DMS114 treated with DMSO at 0.1 percent for 48 hours (cell line): ENCODE results near the gene ARTN.

Experiments
- DNase-seq: peaks from one replicate; lab custom pipeline; 2025; ENCODE audit not compliant: unreplicated experiment; lab: John Stamatoyannopoulos, UW

The ARTN gene

DNA sequence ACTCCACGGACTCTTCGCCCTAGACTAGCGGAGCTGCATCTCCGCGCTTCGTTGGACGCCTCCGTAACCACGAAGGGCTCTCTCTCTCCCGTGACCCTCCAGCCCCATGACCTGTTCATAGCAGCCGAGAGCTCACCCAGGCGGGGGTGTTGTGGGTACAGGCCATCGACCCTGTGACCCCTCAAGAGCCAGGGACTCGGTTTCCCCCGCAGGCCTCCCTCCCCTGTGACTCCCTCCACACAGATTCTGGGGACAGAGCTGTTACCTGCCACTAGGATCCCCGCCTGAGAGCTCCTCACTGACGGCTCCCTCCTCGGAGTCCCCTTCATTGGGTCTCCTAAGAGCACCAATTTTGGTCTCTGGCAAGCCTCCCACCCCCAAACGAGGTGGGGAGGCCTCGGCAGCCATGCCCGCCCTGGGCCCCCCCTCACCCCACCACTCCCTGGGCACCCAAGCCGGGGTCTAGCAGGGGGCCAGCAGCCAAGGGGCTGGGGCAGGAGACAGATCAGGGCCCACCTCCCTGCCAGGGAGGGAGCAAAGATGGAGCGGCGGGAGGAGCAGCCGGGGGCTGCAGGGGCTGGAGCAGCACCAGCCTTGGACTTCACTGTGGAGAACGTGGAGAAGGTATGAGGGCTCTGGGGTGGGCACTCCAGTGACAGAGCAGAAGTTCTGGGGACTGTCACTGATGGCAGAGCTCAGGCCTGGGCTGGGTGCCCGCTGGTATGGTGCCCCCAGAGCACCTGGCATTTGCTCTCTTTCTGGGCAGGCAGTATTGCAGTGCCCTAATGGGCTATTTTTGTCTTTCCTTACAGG, 13.7 kb downstream of the ARTN start:
- no peak for DNase-seq

DNA sequence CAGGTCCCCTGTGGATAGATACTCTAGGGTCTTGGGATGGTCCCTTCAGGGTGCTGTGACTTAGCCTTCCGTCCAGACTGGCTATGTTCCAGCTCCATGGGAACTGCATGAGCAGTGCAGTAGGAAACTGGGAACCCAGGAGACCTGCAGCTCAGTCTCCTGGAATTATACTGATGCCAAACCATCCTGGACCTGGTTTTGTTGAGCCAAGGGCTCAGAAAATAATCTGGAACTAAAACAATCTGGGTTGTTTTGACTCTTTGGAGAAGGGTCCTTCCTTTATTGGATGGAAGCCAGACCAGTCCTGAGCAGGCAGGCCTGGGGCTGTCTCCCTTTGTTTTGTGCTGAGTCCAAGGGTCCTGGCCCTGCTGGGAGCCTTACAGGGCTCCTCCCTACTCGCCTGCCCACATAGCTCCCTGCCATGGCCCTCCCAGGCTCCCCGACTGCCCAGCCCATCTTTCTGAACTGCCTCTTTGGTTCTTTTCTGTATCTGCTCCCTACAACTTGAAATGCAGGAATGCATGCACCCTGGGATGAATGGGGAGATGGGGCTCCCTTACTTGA, 14.4 kb downstream of the ARTN start:
- no peak for DNase-seq

DNA sequence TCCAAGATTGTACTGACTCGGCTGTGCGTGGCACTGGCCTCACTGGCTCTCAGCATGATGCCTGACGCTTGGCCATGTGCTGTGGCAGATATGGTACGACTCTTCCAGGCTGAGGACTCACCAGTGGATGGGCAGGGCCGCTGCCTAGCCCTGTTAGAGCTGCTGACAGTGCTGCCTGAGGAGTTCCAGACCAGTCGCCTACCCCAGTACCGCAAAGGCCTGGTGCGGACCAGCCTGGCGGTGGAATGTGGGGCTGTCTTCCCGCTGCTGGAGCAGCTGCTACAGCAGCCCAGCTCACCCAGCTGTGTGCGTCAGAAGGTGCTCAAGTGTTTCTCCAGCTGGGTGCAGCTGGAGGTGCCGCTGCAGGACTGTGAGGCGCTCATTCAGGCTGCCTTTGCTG, 16.1 kb downstream of the ARTN start:
- no peak for DNase-seq

DNA sequence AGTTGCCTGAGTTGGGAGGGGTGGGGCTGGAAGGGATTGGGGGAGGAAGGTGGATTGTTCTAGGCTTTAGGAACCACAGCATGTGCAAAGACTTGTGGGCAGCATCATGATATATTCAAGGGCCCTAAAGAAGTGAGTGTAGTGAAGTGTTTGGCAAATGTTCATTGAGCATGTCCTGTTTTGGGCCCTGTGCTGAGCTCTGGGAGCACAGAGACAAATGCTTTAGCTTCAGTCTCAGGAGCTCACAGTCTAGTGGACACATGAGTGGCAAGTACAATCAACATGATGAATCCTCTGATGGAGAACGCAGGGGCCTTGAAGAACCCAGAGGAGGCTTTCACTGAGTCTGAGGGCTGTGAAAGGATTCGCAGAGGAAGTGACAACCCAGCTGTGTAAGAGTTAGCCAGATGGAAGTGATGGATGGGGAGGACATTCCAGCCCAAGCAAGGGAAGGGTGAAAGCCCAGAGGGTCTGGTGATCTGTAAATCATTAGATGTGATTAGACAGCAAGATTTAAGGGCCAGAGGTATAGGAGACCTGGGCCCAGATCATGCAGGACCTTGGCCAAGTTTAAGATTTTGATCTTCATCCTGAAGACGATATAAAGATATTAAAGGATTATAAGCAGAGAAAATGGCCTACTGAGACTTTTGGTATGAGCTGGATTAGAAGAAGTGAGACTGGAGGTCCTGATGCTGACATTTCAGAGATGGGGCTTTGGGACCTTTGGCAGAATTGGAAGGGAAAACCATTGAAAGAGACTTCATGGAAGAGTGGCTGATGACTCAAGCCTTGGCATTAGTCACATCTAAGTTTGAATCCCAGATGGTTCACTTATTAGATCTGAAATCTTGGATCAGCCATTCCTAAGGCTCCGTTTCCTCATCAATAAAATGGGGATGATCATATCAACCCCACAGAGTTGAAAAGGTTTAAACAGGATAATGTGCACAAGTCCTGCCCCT, 17.7 kb downstream of the ARTN start:
- no peak for DNase-seq

DNA sequence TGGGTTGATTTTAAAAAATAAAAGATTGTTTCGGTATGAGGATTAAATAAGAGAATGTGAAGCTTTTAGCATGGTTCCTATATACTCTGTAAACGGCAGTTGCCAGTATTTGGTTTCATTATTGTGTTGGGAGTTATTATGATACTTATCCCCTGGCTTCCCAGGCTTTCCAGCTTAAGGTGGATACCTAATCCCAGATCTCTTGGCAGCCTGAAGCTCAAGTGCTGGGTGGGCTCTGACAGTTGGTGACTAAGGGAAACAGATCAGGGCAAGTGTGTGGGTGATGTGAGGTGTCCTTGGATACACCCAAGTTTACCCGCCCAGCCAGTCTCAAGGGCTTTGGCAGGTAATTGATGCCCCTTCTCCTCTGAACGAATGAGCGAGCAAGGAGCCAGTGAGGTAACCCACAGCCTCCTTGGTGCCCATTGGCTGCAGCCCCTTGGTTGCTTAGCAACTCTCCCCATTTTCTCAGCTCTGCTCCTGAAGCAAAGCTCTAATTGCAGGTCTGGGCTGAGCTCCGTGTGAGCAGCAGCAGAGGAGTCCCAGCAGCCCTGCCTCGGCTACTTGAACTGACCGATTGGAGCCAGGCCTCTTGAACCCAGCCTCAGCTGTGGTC, 19.2 kb downstream of the ARTN start:
- DNase-seq, result no peak

DNA sequence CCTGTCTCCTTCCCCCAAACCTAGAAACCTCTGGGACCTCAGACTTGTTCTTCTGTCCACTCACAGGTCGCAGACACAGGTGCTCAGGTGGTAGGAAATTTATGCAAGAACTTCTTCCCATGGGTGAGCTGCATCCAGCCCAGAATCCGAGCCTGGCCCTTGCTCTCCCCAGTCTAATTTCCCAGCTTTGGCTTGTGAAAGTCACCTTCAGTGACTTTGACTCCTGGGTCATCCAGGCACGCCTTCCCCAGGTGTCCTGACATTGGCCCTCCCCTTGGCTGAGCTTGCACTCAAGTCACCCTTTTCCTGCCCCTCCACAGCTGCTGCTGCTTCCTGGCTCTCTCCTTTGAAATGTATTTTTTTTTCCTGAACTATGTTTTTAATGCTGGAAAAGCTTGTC, 19.8 kb downstream of the ARTN start:
- DNase-seq, result no peak

DNA sequence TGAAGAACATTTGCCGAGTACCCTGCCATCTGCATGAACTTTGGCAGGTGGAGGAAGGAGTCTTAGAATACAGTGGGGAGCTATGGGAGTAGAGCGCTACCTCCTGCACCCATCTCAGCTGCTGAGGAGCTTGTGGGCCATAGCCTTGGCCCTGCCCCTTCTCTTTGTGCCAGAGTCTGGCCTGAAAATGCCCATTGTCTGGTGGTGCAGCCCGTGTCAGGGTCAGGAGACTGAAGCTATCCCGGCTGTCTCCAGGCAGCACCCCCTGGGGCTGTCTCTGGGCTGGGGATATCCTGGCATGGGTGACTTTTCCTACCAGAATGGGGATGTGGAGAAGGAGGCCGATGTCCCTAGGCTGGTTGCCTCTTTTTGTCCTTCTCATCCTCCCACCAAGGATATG, 20.4 kb downstream of the ARTN start:
- DNase-seq, result no peak

DNA sequence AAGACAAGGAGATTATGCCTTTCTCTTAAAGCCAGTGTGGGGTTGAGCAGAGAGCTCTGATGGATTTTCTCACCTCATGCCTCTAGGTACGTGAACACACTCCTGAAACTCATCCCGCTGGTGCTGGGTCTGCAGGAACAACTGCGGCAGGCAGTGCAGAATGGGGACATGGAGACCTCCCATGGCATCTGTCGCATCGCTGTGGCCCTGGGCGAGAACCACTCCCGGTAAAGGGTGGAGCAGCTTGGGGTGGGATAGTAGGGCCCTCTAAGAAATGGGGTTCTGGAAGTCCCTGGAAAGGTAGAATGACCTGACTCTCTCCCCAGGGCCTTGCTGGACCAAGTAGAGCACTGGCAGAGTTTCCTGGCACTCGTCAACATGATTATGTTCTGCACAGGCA, 22.6 kb downstream of the ARTN start:
- no peak for DNase-seq

DNA sequence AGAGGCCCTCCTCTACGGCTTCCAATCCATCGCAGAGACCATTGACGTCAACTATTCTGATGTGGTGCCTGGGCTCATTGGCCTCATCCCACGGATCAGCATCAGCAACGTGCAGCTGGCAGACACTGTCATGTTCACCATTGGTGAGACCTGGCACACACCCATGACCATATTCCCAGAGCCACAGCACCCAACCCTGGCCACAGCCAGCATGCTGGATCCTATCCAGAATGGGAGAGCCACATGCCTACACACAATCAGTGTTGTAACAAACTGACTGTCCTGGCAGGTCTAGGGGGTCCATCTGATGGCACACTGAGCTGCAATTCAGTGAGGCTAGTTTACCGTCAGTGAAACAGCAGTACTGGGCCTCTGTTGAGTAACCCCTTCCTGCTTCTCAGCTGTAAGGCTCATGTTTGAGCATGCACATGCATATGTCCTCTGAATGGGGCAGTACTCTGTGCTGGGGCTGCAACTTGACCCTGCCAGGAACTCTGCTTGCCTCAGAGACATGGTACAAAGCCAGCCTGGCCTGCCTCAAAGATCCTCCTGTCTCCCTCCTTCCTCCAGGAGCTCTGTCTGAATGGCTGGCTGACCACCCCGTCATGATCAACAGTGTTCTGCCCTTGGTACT, 23.9 kb downstream of the ARTN start:
- DNase-seq, result no peak

DNA sequence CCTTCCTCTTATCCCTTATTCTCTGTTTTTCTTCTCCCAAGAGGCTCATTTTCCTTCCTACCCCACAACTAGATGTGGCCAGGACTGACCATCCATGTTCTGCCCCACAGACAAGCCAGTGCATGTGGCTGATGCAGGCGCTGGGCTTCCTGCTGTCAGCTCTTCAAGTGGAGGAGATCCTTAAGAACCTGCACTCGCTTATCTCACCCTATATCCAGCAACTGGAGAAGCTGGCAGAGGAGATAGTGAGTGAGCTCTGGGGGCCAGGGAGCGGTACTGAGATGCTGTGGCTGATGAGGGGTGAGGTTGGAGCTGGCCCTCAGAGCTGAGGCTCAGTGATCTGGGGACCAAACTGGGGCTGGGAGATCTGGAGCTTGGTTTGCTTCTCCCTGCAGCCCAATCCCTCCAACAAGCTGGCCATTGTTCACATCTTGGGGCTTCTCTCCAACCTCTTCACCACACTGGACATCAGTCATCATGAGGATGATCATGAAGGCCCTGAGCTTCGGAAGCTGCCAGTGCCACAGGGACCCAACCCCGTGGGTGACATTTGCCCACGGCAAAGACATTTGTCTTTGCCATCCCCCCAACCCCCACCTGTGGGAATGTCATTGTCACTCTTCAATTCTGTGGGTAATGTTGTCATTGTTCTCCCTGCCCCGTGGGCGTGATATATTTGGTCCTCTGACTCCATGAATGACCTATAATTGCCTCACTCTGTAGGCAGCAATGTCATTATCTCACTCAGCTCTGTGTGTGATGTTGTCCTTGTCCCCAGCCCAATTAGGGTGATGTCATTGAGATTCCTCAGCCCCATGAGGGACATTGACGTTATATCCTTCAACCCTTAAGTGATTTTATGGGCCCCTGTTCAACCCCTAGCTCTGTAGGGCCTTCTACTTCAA, 25.0 kb downstream of the ARTN start:
- no peak for DNase-seq

DNA sequence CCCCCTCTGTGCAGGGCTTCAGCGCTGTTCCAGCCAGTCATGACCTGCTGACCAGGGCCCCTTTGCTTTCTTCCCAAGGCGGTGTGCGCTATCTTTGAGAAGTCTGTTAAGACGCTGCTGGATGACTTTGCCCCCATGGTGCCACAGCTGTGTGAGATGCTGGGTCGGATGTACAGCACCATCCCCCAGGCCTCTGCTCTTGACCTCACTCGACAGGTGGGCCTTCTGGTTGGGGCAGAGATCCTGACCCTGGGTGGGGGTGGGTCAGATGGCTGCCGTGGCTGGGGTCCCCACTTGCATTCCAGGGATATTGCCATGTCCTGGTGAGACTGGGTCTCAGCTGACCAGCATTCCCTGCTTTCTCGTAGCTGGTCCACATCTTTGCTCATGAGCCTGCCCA, 27.2 kb downstream of the ARTN start:
- DNase-seq, result no peak

DNA sequence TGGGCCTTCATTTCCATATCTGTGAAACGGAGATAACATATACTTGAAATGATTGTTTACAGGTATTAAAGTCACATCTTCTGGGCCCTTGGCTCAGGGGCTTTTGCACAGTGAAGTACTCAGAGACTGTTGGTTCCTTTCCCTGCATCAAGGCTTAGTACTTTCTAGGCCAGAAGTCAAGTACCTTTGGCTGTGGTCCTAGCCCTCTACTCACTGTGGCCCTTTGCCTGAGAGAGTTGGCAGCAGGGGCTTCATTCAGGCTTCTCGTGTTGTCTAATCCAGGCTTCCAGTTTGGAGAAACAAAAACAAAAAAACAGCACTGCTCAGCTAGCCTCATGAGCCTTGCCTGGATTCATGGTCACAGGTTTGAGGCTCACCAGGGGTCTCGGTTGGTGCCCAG, 28.1 kb downstream of the ARTN start:
- DNase-seq, result no peak

DNA sequence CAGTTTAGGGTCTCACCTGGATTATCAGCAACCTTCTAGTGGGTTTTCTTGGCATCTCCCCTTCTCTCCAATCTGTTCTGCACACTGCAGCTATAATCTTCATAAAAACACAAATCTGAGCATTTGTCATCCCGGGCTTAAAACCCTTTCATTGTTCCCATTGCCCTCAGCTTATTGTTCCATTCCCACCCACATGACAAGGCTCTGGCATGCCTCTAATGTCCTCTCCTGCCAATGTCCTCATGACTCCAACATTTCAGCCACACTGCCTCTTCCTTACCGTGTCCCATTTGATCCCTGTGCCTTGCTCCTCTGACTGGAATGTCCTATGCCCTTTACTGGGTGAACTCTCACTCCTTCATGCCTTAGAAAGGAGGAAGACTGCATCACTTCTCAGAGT, 28.7 kb downstream of the ARTN start:
- no peak for DNase-seq

DNA sequence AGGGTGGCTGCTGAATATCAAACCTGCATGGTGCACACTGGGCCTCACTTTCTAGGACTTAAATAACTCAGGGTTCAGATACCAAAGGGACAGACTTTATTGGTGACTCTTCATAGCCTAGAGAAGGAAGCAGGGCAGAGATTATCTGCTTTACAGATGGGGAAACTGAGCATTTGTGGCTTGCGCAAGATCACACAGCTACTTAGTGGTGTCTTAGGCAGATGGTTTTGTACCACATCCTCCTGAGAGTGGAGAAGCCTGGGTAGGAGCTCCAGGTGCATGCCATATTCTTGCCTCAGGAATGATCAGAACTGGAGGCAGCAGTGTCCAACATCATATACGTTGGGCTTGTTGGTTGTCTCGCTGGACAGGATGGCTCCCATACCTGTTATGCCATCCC, 29.4 kb downstream of the ARTN start:
- DNase-seq, result no peak

DNA sequence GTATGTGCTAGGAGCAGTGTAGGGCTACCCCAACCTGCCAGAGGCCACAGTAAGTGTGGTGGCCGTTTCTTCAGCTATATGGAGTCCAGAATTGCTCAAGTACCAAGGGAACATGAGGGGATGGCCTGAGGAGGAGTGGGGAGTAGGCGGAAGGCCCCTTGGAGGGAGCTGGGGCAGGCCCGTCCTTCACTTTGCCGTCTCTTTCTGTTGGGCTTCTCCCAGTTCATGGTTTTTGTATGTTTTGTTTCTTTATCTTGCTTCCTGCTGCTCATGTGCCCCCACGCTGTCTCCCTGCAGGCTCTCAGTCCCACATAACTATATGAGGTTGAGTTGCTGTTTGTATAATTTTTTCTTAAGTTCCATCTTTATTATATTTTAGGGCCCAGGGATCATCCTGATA, 30.3 kb downstream of the ARTN start:
- no peak for DNase-seq

DNA sequence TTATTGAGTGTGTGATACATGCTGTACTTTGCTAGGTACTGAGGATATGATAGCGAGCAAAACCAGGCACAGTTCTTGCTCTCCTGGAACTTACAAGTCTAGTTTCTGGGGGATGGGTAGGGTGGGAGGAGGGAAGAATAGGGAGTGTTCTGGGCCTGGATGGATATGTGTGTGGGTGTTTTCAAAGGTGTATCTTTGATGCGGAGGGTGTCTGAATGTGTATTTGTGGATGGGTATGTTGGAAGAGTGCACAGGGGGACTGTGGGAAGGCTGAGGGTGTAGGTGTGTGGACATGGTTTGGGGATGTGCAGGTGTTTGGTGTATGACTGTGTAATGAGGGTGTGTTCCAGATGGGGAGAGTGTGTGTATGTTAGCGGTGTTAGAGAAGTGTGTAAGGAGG, 31.7 kb downstream of the ARTN start:
- DNase-seq, result no peak

DNA sequence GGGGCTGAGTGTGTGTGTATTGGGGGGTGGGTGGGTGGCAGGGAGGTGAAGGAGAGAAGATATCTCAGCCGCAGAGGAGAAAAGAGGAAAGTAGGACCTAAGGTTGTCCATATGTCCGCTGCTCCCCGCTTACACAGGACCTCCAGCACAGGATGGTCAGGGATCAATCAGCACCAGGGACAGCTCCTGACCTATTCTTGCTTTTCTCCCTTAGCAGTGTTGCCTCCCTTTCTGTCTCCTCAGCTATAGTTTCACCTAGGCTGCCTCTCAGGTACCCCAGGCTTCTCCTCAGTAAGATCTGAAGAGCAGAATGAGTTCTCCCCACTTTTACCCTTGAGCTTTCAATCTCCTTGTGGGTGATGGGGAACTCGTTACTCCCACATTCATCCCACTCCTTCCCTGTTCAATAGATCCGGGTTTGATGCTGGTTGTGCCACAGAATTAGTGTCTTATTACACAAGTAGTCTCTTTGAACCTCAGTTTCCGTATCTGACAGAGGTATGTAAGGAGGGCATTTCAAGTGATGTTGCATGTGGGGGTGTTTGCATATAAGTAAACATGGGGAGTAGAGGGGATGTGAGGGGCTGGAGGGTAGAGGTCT, 34.8 kb downstream of the ARTN start:
- no peak for DNase-seq

DNA sequence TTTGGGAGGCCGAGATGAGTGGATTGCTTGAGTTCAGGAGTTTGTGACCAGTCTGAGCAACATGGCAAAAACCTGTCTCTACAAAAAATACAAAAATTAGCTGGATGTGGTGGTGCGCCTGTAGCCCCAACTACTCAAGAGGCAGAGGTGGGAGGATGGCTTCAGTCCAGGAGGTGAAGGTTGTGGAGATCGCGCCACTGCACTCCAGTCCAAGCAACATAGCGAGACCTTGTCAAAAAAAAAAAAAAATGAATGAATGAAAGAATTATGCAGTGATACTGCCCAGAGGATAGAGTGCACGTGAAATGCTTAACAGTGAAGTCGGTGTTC, 35.8 kb downstream of the ARTN start:
- no peak for DNase-seq

DNA sequence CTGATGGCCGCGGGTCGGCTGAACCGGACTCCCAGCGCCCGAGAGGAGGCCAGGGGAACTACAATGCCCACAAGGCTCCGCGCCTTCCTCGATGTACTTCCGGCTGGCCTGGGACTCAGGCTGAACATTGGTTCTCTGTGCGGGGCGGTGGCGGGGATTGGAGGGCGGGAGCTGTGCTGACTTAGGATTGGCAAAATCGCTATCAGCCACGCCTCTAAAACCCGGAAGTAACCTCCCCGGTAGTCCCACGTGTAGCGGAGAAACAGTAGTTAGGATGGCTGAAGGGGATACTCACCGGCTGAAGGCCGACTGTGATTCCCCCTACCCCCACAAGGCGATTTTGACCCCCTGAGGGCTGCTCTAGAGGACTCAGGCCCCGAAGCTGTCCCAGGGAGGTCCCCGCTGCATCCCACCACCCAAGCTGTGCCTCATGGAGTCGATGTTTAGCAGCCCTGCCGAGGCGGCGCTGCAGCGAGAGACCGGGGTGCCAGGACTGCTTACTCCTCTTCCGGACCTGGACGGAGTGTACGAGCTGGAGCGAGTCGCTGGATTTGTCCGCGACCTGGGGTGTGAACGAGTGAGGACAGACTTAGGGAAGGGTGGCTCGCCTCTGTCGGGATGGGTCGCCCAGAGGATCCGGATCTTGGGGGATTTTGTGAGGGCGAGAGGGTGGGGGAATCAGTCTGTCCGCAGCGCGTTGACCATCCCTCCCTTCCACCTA, 36.3 kb downstream of the ARTN start, which contains the start of gene DPH2:
Gene DPH2, plus strand, starts transcription at position 265 of the 721 bp plus-strand sequence. Its CDS starts 166 bp downstream, at position 431.
- peak; percentile 97 for DNase-seq
